Measurements from ENCODE around the gene STRBP. TPM values are rescaled to one million over a fixed set of nuclear protein-coding genes. Genes with fewer than 3 reads are reported as not detected.

STRBP gene
- total RNA-seq, 3 donors from 2014 or later = 39.8 to 45.0 (median 44.2) TPM

DNA sequence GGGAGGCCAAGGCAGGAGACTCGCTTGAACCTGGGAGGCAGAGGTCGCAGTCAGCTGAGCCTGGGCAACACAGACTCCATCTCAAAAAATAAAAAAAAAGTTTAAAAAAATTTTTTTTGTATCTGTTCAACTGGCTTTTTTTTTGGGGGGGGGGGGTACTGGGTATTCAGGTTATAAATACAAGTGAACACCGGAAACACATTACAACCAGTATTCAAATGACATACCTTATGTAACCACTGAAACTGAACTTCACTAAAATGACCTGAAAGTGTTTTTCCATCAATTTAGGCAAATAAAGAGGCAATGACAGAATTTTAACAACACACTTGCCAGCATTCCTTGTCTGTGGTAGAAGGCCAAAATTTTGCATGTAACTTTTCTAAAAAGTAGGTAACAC is 33.5 kb downstream of the STRBP start:
- TF ChIP-seq, protein P1, sequence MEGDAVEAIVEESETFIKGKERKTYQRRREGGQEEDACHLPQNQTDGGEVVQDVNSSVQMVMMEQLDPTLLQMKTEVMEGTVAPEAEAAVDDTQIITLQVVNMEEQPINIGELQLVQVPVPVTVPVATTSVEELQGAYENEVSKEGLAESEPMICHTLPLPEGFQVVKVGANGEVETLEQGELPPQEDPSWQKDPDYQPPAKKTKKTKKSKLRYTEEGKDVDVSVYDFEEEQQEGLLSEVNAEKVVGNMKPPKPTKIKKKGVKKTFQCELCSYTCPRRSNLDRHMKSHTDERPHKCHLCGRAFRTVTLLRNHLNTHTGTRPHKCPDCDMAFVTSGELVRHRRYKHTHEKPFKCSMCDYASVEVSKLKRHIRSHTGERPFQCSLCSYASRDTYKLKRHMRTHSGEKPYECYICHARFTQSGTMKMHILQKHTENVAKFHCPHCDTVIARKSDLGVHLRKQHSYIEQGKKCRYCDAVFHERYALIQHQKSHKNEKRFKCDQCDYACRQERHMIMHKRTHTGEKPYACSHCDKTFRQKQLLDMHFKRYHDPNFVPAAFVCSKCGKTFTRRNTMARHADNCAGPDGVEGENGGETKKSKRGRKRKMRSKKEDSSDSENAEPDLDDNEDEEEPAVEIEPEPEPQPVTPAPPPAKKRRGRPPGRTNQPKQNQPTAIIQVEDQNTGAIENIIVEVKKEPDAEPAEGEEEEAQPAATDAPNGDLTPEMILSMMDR (IDR thresholded peaks at IDR 0.05) = no peak
- intact Hi-C loops (cut with DNase I, micrococcal nuclease) = no loop called here
- ATAC-seq (peak; percentile 39), DNase-seq (no peak)
- no peaks in the 10 kb centered on the region for H3K4me1 ChIP-seq (ENCODE audit: low read depth)
- no peaks in the 10 kb centered on the region for H3K36me3 ChIP-seq (ENCODE audit: low read depth)
- no peak overlapping the region for H3K4me3 ChIP-seq
- H3K9me3 ChIP-seq = no peaks in the 10 kb centered on the region

DNA sequence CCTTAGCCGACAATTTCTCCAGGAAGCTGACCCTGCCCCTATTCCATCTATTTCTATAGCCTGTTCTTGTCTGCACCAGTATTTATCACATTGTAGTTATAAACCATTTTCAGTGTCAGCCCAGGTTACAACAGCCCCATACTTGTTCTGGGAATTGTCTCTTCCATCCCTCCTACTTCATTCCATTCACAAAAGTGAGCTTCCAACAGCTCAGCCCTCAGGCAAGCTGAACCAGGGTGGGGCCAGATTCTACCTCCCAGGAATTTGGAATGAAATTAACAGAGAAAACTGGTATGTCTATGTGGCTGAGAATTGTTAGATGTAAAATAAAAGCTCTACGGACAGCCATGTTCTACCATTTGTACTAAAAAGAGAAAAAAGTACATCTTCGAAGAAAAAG is 36.1 kb downstream of the STRBP start:
- no peak for ATAC-seq
- no peaks in the 10 kb centered on the region for H3K36me3 ChIP-seq (ENCODE audit: low read depth)
- intact Hi-C loops (cut with DNase I, micrococcal nuclease) = no loop called here
- no peaks in the 10 kb centered on the region for H3K4me1 ChIP-seq (ENCODE audit: low read depth)
- no peak overlapping the region for H3K4me3 ChIP-seq
- DNase-seq = no peak
- H3K9me3 ChIP-seq = no peaks in the 10 kb centered on the region
- TF ChIP-seq, protein P1 (IDR thresholded peaks at IDR 0.05) = no peak

DNA sequence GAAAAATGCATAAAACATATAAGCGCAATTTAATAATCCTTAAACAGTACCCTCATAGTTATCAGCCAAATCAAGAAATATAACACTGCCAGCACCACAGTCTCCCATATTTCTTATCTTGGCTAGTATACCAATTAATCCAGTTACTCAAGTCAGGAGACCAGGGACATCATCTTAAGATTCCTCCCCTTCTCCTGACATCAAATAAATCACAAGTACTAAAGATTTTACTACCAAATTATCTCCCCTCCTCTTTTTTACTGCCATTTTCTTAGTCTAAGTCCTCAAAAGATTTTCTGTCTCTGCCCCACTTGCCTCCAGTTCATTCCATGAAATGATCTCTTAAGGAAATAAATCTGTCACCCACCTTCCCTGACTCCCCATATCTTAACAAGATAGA is 37.0 kb downstream of the STRBP start:
- ATAC-seq (no peak), DNase-seq (no peak)
- no peak overlapping the region for H3K4me3 ChIP-seq
- H3K36me3 ChIP-seq (ENCODE audit: low read depth) = no peaks in the 10 kb centered on the region
- intact Hi-C loops (cut with DNase I, micrococcal nuclease) = no loop called here
- no peaks in the 10 kb centered on the region for H3K4me1 ChIP-seq (ENCODE audit: low read depth)
- TF ChIP-seq, protein P1 (IDR thresholded peaks at IDR 0.05) = no peak
- H3K9me3 ChIP-seq = no peaks in the 10 kb centered on the region

DNA sequence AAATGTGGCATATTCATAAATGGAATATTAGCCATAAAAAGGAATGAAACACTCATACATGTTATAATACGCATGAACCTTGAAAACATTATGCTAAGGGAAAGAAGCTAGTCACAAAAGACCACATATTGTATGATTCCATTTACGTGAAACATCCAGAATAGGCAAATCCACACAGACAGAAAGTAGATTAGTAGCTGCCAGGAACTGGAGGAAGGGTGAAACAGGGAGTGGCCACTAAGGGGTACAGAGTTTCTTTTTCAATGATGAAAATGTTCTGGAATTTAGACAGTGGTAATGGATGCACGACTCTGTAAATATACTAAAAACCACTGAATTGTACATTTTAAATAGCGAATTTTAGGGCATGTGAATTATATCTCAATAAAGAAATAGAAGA is 39.4 kb downstream of the STRBP start:
- no peak overlapping the region for H3K4me3 ChIP-seq
- H3K9me3 ChIP-seq = no peaks in the 10 kb centered on the region
- no peak for DNase-seq
- ATAC-seq = no peak
- H3K36me3 ChIP-seq (ENCODE audit: low read depth) = no peaks in the 10 kb centered on the region
- intact Hi-C loops (cut with DNase I, micrococcal nuclease) = no loop called here
- H3K4me1 ChIP-seq (ENCODE audit: low read depth) = no peaks in the 10 kb centered on the region
- TF ChIP-seq, protein P1 (IDR thresholded peaks at IDR 0.05) = no peak

- H3K36me3 ChIP-seq (ENCODE audit: low read depth) = no peaks in the 10 kb centered on the region
- no peaks in the 10 kb centered on the region for H3K4me1 ChIP-seq (ENCODE audit: low read depth)
- ATAC-seq (no peak), DNase-seq (no peak)
- intact Hi-C loops (cut with DNase I, micrococcal nuclease) = no loop called here
- TF ChIP-seq, protein P1 (IDR thresholded peaks at IDR 0.05) = no peak
- no peak overlapping the region for H3K4me3 ChIP-seq
- H3K9me3 ChIP-seq = no peaks in the 10 kb centered on the region
These were observed 42.4 kb downstream of the STRBP start for GRCh38 chr9:123225995-123226394.

- H3K4me3 ChIP-seq = no peak overlapping the region
- TF ChIP-seq, protein P1 (IDR thresholded peaks at IDR 0.05) = no peak
- H3K36me3 ChIP-seq (ENCODE audit: low read depth) = no peaks in the 10 kb centered on the region
- no peaks in the 10 kb centered on the region for H3K4me1 ChIP-seq (ENCODE audit: low read depth)
- intact Hi-C loops (cut with DNase I, micrococcal nuclease) = no loop called here
- peak in 1 of 3 donors; percentile 62 for DNase-seq
- H3K9me3 ChIP-seq = no peaks in the 10 kb centered on the region
- peak; percentile 77 for ATAC-seq
These were observed 43.0 kb downstream of the STRBP start for GRCh38 chr9:123225374-123225813.
